ENCODE data around the gene LEFTY2. TPM values are rescaled to one million over a fixed set of nuclear protein-coding genes. Genes with fewer than 3 reads are reported as not detected.
"Not testable (repeated sequence)": the region's sequence is repeated elsewhere in the genome, so short reads cannot be mapped to it uniquely, and the experiment has no call there.

The LEFTY2 gene
- total RNA-seq, 1 donor from 2014 or later, result not detected

DNA sequence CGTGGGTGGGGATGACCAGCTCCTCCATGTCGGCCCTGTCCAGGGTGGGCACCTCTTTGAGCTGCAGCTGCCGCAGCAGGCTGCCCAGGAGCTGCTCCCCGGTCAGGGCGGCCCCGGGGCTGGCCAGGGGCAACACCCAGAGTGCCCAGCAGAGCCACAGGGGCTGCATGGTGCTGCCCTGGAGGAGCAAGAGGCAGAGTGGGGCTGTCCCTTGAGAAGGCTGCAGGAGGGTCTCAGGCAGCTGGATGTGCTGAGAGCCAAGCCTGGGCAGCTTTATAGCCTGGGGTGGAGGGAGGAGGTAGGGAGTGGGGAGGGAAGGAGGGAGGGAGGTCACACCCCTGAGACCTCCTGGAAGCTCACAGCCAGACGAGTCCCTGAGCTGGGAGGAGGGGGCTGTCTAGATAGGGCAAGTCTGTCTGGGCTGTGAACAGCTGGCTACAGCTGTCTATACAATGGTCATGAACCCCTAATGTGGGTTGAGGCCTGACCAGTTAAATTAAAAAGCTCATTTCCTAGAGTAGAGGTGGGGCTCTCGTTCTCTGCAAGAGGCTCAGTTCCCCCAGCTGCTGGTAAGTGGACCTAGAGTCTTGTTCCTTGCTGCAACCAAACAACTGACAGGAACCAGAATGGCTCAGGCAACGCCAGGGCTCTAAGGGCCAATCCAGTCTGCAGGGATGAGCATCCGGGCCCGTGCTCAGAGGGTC lies 52.0 kb downstream of the LEFTY2 start, which contains the start of gene LEFTY1:
Gene LEFTY1, minus strand, starts transcription at position 249 of the 704 bp plus-strand sequence. Its CDS starts 80 bp downstream, at position 169.
- TF ChIP-seq, protein P1, sequence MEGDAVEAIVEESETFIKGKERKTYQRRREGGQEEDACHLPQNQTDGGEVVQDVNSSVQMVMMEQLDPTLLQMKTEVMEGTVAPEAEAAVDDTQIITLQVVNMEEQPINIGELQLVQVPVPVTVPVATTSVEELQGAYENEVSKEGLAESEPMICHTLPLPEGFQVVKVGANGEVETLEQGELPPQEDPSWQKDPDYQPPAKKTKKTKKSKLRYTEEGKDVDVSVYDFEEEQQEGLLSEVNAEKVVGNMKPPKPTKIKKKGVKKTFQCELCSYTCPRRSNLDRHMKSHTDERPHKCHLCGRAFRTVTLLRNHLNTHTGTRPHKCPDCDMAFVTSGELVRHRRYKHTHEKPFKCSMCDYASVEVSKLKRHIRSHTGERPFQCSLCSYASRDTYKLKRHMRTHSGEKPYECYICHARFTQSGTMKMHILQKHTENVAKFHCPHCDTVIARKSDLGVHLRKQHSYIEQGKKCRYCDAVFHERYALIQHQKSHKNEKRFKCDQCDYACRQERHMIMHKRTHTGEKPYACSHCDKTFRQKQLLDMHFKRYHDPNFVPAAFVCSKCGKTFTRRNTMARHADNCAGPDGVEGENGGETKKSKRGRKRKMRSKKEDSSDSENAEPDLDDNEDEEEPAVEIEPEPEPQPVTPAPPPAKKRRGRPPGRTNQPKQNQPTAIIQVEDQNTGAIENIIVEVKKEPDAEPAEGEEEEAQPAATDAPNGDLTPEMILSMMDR (IDR thresholded peaks at IDR 0.05; ENCODE audit: insufficient read depth, low read length, poor library complexity, severe bottlenecking), result no peak
- DNase-seq (ENCODE audit: low read depth), result no peak
- Histone ChIP-seq H3K4me3 (ENCODE audit: low read depth, low read length) (no peak within 1 kb of the TSS), H3K36me3 (ENCODE audit: control insufficient read depth, insufficient read depth, low read length) (no peaks in the 10 kb centered on the region), H3K27me3 (ENCODE audit: control insufficient read depth, insufficient read depth, low read length) (no peaks in the 10 kb centered on the region)

DNA sequence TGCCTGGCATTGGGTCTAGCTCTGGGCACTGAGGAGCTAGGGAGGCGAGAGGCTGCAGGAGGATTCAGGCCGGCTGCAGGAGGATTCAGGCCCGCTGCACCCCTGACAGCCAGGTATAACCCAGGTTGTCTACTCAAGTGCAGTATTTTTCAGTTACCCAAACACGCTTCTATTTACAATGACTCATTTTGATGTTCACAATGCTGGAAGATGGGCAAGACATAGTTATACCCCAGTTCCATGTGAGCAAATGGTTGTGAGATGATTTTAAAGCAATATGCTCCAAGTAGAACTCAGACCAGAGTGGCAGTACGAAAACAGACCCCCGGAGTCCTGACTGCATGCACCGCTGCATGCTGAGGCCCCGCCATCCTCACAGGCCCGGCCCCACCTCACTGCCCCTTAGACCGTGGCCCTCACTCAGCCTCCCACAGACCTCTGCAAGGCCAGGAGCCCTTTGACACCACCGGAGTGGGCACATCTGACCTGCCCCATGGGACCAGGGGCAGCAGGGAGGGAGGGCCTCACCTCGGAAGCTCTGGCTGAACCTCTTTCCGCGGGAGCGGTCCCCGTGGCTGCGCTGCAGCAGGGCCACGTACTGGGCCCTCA lies 52.6 kb downstream of the LEFTY2 start:
- H3K27me3 ChIP-seq (ENCODE audit: control insufficient read depth, insufficient read depth, low read length), result no peaks in the 10 kb centered on the region
- no peak overlapping the region for H3K4me3 ChIP-seq (ENCODE audit: low read depth, low read length)
- H3K36me3 ChIP-seq (ENCODE audit: control insufficient read depth, insufficient read depth, low read length), result no peaks in the 10 kb centered on the region
- no peak for DNase-seq (ENCODE audit: low read depth)
- TF ChIP-seq, protein P1 (IDR thresholded peaks at IDR 0.05; ENCODE audit: insufficient read depth, low read length, poor library complexity, severe bottlenecking), result no peak

DNA sequence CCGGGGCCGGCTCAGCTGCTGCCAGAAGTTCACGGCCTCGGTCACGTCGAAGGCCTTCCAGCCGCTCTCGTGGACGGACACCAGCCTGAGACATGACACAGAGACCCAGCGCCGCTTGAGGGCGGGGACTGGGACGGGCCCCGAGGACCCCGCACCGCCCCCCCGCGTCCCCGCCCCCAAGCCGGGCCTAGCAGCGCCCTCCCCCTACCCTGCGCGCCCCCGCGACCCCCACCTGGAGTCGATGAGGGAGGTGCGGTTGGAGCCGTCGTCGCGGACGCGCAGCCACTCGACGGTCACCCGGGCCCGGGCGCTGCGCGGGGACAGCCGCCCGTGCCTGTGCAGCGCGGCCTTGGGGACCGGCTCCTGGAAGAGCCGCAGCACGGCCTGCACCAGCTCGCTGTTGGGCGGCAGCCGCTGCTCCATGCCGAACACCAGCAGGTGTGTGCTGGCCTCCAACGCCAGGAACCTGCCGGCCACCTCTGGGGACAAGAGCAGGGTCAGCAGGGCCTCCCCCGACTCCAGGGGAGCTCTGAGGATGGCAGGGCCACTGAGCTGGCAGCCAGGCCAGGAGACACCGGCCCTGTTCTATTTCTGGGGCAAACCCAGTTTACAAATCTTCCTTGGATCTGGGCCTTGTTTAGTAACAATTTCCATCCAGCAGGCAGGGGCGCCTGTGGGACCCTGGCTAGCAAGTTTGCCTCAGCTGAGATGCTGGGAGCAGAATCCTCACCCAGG lies 53.3 kb downstream of the LEFTY2 start:
- H3K4me3 ChIP-seq (ENCODE audit: low read depth, low read length); H3K27me3 ChIP-seq (ENCODE audit: control insufficient read depth, insufficient read depth, low read length); DNase-seq (ENCODE audit: low read depth); H3K36me3 ChIP-seq (ENCODE audit: control insufficient read depth, insufficient read depth, low read length): not testable (repeated sequence)

DNA sequence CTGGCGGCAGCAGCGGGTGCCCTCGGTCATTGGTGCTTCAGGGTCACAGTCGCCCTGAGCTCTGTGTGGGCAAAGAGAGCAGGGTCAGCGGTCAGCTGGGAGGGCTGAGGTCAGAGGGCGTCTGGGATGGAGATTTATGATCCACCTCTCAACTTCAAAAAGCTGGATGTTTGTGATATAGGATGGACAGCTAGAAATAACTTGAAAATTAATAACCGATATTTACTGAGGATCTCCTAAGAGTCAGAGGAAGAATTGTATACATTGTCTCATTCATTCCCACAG lies 54.0 kb downstream of the LEFTY2 start:
- no peak for DNase-seq (ENCODE audit: low read depth)
- H3K36me3 ChIP-seq (ENCODE audit: control insufficient read depth, insufficient read depth, low read length), result no peaks in the 10 kb centered on the region
- no peak overlapping the region for H3K4me3 ChIP-seq (ENCODE audit: low read depth, low read length)
- H3K27me3 ChIP-seq (ENCODE audit: control insufficient read depth, insufficient read depth, low read length), result no peaks in the 10 kb centered on the region
- TF ChIP-seq, protein P1 (IDR thresholded peaks at IDR 0.05; ENCODE audit: insufficient read depth, low read length, poor library complexity, severe bottlenecking), result no peak

Other genes with a start within 250 kb of the LEFTY2 start
- 316 and 344 TPM in 2 replicates for gene SRP9, start 163.4 kb downstream of the LEFTY2 start, total RNA-seq
- gene EPHX1, start 131.1 kb downstream of the LEFTY2 start, total RNA-seq, result 23.6 and 24.6 TPM in 2 replicates
- gene TMEM63A, start 58.8 kb downstream of the LEFTY2 start, total RNA-seq, result 17.5 and 36.2 TPM in 2 replicates
- not detected in 2 replicates for gene LEFTY1, start 52.1 kb downstream of the LEFTY2 start, total RNA-seq
- 38.1 and 51.2 TPM in 2 replicates for gene PYCR2, start 17.0 kb downstream of the LEFTY2 start, total RNA-seq
- 23.2 and 26.5 TPM in 2 replicates for gene SDE2, start 58.1 kb upstream of the LEFTY2 start, total RNA-seq
- 353 and 462 TPM in 2 replicates for gene H3-3A, start 121.5 kb upstream of the LEFTY2 start, total RNA-seq
- 41.3 and 46.3 TPM in 2 replicates for gene ACBD3, start 245.5 kb upstream of the LEFTY2 start, total RNA-seq